ENCODE measurements around the gene STC2.

GRCh38 chr5:173301695-173302545, 26.3 kb downstream of the STC2 start:
- TF ChIP-seq CTCF (IDR thresholded peaks at IDR 0.05; ENCODE audit: insufficient read depth, low read length) (no peak), GABPA (IDR thresholded peaks at IDR 0.05; ENCODE audit: low read depth) (no peak), POLR2AphosphoS5 (IDR thresholded peaks at IDR 0.05; ENCODE audit: low read depth) (no peak), SPI1 (IDR thresholded peaks at IDR 0.05; ENCODE audit: borderline replicate concordance, low read depth) (no peak), REST (IDR thresholded peaks at IDR 0.05; ENCODE audit: insufficient replicate concordance, low read depth) (no peak)

Data from HL-60 (cell line).